Cardiac fibroblast (primary cell): Measurements from ENCODE around the gene CCL3.

Experiments
- DNase-seq, 2 donors: peaks; one replicate each; pipeline versions ENCODE4 v3.0.0 to v3.0.0-alpha.2; 2010; ENCODE audit warnings: low read depth in 2 of 2
- H3K4me3 ChIP-seq, 2 donors: replicated peaks in 1 of 2; 1 replicate in 1 of 2; 2 replicates in 1 of 2; pipeline ENCODE4 v1.5.1; 2011; ENCODE audit warnings: low read depth in 2 of 2, low read length in 2 of 2, mild to moderate bottlenecking in 2 of 2, moderate library complexity in 1 of 2
- CTCF ChIP-seq: IDR thresholded peaks from one replicate; pipeline ENCODE4 v1.5.1; 2011; ENCODE audit warnings: low read depth, mild to moderate bottlenecking, low read length, inconsistent platforms

CCL3 gene

GRCh38 chr17:36089888-36090836, at the start of gene CCL3:
TSS of gene CCL3 (minus strand) at chr17:36090143. CDS start at chr17:36090058, 85 bp downstream.
- TF ChIP-seq CTCF, result no peak
- peak in 1 of 2 donors; percentile 6 for DNase-seq
- H3K4me3 ChIP-seq, result no peak within 1 kb of the TSS

GRCh38 chr17:36136439-36136838, 46.5 kb upstream of the CCL3 start:
- DNase-seq, result no peak

GRCh38 chr17:36136036-36136435, 46.1 kb upstream of the CCL3 start:
- H3K4me3 ChIP-seq, result no peak overlapping the region
- no peak for TF ChIP-seq CTCF
- no peak for DNase-seq

More at GRCh38 chr17:36136439-36136838, 46.5 kb upstream of the CCL3 start:
- H3K4me3 ChIP-seq, result no peak overlapping the region
- TF ChIP-seq CTCF, result no peak

- no peak for DNase-seq
- TF ChIP-seq CTCF, result no peak
- H3K4me3 ChIP-seq, result no peak overlapping the region
Observed at GRCh38 chr17:36135465-36135864, 45.5 kb upstream of the CCL3 start.

- no peak overlapping the region for H3K4me3 ChIP-seq
- TF ChIP-seq CTCF, result no peak
- DNase-seq, result peak; percentile 20 to 52
Observed at GRCh38 chr17:36133602-36134236, 43.8 kb upstream of the CCL3 start.

- no peak for TF ChIP-seq CTCF
- no peak overlapping the region for H3K4me3 ChIP-seq
- no peak for DNase-seq
Observed at GRCh38 chr17:36132421-36132831, 42.5 kb upstream of the CCL3 start.
